IPS DF 4.7 (cell line): Measurements from ENCODE around the gene ADIPOR2.

Experiments
- DNase-seq: peaks from one replicate; pipeline ENCODE4 v3.0.0-alpha.2; 2013; ENCODE audit warnings: low spot score; ENCODE audit errors: extremely low read depth

Gene ADIPOR2

GRCh38 chr12:1797991-1798640 lies 107.2 kb downstream of the ADIPOR2 start:
- DNase-seq = no peak

- DNase-seq = no peak
Measured at GRCh38 chr12:1798641-1799020, 107.8 kb downstream of the ADIPOR2 start.

DNA sequence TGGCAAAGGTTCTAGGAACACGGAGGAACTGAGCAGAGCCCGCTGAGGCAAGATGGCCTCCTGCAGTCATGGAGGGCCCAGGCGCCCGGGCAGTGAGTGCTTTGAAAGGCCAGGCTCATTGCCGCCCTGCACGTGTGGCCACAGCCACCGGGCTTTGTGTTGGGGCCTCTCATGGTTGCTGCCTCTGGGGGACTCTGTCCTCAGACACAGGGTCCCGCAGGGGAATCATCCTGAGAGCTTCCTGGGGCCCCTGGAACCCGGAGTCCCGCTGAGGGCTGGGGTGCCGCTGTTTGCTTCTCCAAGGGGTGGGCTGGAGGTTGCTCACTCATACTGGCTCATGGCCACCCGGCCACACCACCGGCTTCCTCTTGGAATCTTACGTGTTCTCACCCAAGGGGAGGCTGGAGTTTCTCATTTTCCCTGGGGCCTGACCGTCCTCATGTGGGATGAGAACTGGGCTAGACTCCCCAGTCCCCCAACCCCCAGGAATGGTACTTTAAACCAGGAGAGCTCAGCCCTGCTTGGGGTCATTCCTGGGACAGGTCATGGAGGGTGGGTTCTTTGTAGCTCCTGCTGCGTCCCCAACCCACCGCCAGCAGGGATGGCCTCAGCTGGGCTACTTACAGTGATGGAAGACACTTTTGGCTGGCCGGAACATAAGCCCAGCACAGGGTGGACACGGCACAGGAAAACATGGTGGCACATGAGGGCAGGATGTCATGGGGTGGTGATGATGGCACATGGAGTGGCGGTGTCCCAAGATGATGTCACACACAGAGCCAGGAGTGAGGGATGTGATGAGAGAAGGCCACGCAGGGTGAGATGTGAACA lies 108.4 kb downstream of the ADIPOR2 start:
- DNase-seq = no peak

DNA sequence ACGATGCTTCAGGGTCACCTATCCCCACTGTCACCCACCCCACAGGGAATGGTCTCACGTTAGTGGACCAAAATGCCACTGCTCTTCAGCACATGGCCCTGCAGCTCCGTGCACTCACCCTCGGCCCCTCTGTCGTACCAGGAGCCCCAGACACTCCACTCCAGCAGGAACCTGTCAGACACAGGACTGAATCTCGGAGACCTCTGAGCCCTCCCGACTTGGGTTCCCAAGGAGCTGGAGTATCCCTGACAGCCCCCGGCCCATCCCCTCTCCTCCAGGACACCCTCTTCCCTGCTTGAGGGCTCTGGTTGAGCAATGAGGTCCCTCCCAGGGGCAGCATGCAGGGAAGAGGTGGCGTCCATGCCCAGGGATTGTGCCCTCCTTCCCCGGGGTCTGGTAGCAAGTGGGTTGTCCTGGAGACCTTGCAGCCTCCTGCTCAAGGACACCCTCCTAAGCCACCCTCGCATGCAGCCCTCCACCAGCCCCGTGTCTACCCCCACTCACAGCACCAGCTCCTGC lies 109.1 kb downstream of the ADIPOR2 start:
- DNase-seq = no peak

GRCh38 chr12:1800401-1801302 lies 109.8 kb downstream of the ADIPOR2 start:
- DNase-seq = no peak

GRCh38 chr12:1801303-1801975 lies 110.6 kb downstream of the ADIPOR2 start:
- DNase-seq = no peak

DNA sequence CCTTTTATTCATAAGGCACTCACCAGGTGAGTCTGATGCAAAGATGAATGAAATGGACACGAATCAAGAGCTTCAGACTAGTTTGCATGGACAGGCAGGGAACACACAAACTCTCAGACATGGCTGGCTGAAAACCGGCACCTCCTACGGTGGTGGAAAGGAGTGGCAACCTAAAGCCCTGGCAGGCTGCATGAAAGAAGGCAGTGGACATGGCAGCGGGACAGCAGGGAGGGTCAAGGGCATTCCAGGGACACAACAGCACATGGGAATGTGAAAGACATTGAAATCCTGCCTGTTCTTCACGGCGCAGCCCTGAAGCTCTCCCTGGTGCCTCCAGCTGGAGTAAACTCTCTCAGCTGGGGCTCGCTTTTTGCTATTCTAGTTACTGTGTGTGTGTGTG lies 112.9 kb downstream of the ADIPOR2 start:
- DNase-seq = no peak

GRCh38 chr12:1804545-1805332 lies 113.9 kb downstream of the ADIPOR2 start:
- peak; percentile 86 for DNase-seq

GRCh38 chr12:1805441-1806081 lies 114.7 kb downstream of the ADIPOR2 start:
- no peak for DNase-seq

GRCh38 chr12:1806301-1807086 lies 115.6 kb downstream of the ADIPOR2 start:
- no peak for DNase-seq

DNA sequence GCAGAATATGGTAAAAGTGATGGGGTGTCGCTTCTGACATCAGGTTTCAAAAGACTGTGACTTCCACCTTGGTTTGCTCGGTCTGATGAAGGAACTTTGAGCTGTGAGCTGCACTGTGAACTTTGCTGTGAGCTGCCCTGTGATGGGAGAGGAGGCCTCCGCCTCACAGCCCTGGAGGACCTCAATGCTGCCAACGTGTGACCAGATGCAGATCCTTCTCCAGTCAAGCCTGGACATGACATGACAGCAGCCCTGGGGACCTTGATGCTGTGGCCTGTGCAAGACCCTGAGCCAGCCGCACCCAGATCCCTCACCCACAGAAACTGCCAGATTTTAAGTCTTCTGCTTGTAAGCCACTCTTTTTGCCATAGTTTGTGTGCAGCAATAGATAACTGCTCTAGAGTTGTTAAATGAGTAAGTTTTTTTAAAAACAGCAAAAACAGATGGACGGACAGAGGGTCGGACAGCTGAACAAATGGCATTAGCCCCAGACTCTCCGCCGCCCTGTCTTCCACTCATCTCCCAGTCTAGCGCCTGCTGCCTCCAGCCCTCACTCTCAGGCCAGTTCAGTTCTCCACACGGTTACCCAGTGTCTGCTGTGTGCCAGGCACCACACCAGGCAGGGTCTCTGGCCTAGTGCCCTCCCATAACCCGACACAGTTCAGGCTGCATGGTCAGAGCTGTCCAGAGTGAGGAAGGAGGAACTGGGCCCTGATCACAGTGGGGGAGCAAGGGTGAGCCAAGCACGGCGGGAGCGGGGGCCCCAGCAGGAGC lies 116.4 kb downstream of the ADIPOR2 start:
- DNase-seq = no peak

- no peak for DNase-seq
Measured at GRCh38 chr12:1808036-1808797, 117.3 kb downstream of the ADIPOR2 start.

DNA sequence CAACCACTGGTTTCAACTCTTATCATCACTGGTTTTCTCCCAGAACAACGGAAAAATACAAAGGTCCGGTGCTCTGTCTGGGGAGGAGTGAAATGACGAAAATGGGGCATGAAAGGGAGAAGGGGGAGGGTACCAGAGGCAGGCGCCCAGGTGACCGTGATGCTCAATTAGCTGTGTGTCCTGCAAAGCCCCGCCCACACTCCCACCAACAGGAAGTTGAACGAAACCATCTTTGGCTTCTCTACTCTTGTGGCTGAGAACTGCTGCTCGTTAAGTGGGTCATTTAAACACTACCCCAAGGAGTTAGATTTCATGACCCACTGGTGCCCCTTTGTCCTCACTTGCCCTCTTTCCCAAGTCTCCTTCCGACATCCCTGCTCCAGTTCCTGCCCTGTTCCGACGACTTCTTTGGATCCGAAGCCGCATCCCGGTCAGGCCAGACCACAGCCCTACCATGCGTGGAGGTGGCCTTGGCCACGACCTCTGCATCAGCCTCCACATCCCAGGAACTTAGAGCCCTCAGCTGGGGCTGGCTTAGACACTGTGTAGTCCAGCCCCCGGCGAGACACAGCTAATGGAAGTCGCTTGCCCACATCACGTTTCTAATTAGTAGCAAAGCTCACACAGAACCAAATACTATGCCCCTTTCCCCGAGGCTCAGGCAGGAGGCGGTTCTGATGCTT lies 118.1 kb downstream of the ADIPOR2 start:
- no peak for DNase-seq

GRCh38 chr12:1809591-1810190 lies 118.8 kb downstream of the ADIPOR2 start:
- DNase-seq = no peak

DNA sequence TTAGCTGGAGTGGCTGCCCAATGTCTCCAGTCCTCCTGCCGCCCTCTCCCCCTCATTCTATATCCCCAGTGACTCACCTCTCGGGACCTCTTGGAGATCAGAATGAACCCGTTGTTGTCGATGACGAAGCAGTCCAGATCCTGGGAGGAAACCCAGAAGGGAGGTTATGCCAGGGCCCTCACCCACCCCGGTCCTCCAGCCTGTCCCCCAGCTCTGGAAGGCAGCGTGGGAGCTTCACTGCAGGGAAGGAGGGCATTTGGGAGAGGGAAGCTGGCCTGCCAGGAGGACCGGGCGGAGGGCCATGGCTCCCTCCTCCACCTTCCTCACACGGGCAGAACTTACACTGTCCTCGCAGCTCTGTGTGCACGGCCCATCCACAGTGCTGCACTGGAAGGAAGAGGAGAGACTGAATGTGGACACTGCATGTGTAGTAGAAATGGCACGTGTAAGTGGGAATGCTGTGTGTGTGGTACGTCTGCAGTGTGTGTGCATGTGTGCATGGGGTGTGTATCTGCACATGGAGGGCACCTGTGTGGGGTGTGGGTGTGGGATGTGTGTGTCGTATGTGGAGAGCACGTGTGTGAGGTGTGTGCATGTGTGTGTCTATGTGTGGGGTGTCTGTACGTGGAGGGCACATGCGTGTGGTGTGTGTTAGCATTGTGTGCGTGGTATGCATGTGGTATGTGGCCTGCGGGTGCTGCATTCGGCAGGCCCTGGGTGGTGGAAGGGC lies 119.5 kb downstream of the ADIPOR2 start:
- DNase-seq = no peak

GRCh38 chr12:1810931-1811280 lies 120.0 kb downstream of the ADIPOR2 start:
- no peak for DNase-seq
